HepG2 (cell line): ENCODE results near the gene ALKBH5. TPM values are rescaled to one million over a fixed set of nuclear protein-coding genes. Genes with fewer than 3 reads are reported as not detected.

Source experiments
- CBFB ChIP-seq: sonication (generic); formaldehyde crosslinking; IDR thresholded peaks from 2 replicates; pipeline ENCODE4 v1.4.0; 2020; ENCODE audit warnings: missing genetic modification reagents
- CENPBD1 ChIP-seq: sonication (generic); formaldehyde crosslinking; IDR thresholded peaks from 2 replicates; pipeline ENCODE4 v1.8.0; 2022; ENCODE audit warnings: missing genetic modification reagents, low read depth, mild to moderate bottlenecking, borderline replicate concordance
- EZH2 ChIP-seq: conservative IDR thresholded peaks from 2 replicates; pipeline ENCODE4 v1.6.1; 2012; ENCODE audit warnings: mild to moderate bottlenecking, low read depth, low read length, moderate library complexity
- FOXM1 ChIP-seq: sonication (generic); formaldehyde crosslinking; IDR thresholded peaks from 2 replicates; pipeline ENCODE4 v1.5.0; 2020; ENCODE audit warnings: missing genetic modification reagents
- FOXP1 ChIP-seq, 2 experiments: fragments of 450-650 bp in 1 of 2; IDR thresholded peaks; 2 replicates each; pipeline ENCODE4 v1.6.1; 2017 to 2018; ENCODE audit warnings: antibody characterized with exemption in 1 of 2
- IKZF4 ChIP-seq: sonication (generic); formaldehyde crosslinking; IDR thresholded peaks from 2 replicates; pipeline ENCODE4 v1.5.1; 2020; ENCODE audit warnings: borderline replicate concordance, mild to moderate bottlenecking, low read depth, missing genetic modification reagents; ENCODE audit errors: not compliant biosample characterization
- NCOR1 ChIP-seq: fragments of 200-600 bp; sonication (generic); IDR thresholded peaks from 2 replicates; pipeline ENCODE4 v1.7.0; 2017; ENCODE audit warnings: antibody characterized with exemption, low read length, borderline replicate concordance
- NFE2L2 ChIP-seq: fragments of 150-350 bp; IDR thresholded peaks from 2 replicates; pipeline ENCODE4 v1.6.1; 2014; ENCODE audit warnings: low read length
- RBAK ChIP-seq: sonication (generic); formaldehyde crosslinking; IDR thresholded peaks from 2 replicates; pipeline ENCODE4 v1.5.1; 2020; ENCODE audit warnings: mild to moderate bottlenecking, missing genetic modification reagents
- RNF2 ChIP-seq: fragments of 450-650 bp; conservative IDR thresholded peaks from 2 replicates; pipeline ENCODE4 v1.6.1; 2016; ENCODE audit warnings: low read depth
- SP1 ChIP-seq, 2 experiments: fragments of 450-650 bp in 1 of 2; sonication (generic) in 1 of 2; formaldehyde crosslinking in 1 of 2; IDR thresholded peaks; 2 replicates each; pipeline versions ENCODE4 v1.4.0 to v1.6.1; 2016 to 2020; ENCODE audit warnings: missing genetic modification reagents in 1 of 2
- TGIF2 ChIP-seq: IDR thresholded peaks from 2 replicates; pipeline ENCODE4 v1.6.1; 2016; ENCODE audit warnings: control low read depth, missing compliant biosample characterization
- ZFP91 ChIP-seq: sonication (generic); formaldehyde crosslinking; IDR thresholded peaks from 2 replicates; pipeline ENCODE4 v1.9.0; 2022; ENCODE audit warnings: missing genetic modification reagents, mild to moderate bottlenecking, borderline replicate concordance
- ZNF562 ChIP-seq: sonication (generic); formaldehyde crosslinking; IDR thresholded peaks from 2 replicates; pipeline ENCODE4 v1.8.0; 2022; ENCODE audit warnings: missing genetic modification reagents, borderline replicate concordance
- ZNF570 ChIP-seq: sonication (generic); formaldehyde crosslinking; IDR thresholded peaks from 2 replicates; pipeline ENCODE4 v1.4.0; 2020; ENCODE audit warnings: mild to moderate bottlenecking, missing genetic modification reagents, borderline replicate concordance
- ZNF580 ChIP-seq: IDR thresholded peaks from 2 replicates; pipeline ENCODE4 v1.6.1; 2016; ENCODE audit warnings: low read depth, borderline replicate concordance
- ZNF672 ChIP-seq: sonication (generic); formaldehyde crosslinking; IDR thresholded peaks from 2 replicates; pipeline ENCODE4 v1.8.1; 2022; ENCODE audit warnings: missing genetic modification reagents
- ZNF713 ChIP-seq: sonication (generic); formaldehyde crosslinking; IDR thresholded peaks from 2 replicates; pipeline ENCODE4 v1.4.0; 2020; ENCODE audit warnings: mild to moderate bottlenecking, missing genetic modification reagents
- ZNF775 ChIP-seq: sonication (generic); formaldehyde crosslinking; IDR thresholded peaks from 2 replicates; pipeline ENCODE4 v1.4.0; 2020; ENCODE audit warnings: missing genetic modification reagents, mild to moderate bottlenecking, moderate library complexity, borderline replicate concordance
- polyA plus RNA-seq, 8 experiments: library from polyadenylated mRNA; depleted of rRNA in 3 of 8; stranded (reverse) in 7 of 8; unstranded in 1 of 8; fragments of >200 nt; fragmentation: Illumina TruSeq in 4 of 8; extraction: Trizol in 4 of 8; gene quantifications; 2 replicates each; pipeline versions ENCODE4 v1.2.1 to v1.2.3, GENCODE V29; 2011 to 2016; ENCODE audit warnings: low read depth in 4 of 8, missing spikeins in 1 of 8, mixed read lengths in 1 of 8; ENCODE audit not compliant: insufficient read depth in 1 of 8
- total RNA-seq, 5 experiments: library from RNA; depleted of rRNA; stranded (reverse); fragments of >200 nt; fragmentation: Illumina TruSeq; extraction: Trizol; gene quantifications; 2 replicates each; pipeline ENCODE4 v1.2.3, GENCODE V29; 2016; ENCODE audit warnings: low read depth in 1 of 5
- TF ChIP-seq, protein P1 (sequence below): IDR thresholded peaks from 2 replicates; pipeline ENCODE4 v1.6.1; 2018; ENCODE audit warnings: missing genetic modification reagents, mild to moderate bottlenecking, missing compliant biosample characterization
- TF ChIP-seq, protein P2 (sequence below): sonication (generic); formaldehyde crosslinking; IDR thresholded peaks from 2 replicates; pipeline ENCODE4 v1.4.0; 2020; ENCODE audit warnings: missing genetic modification reagents

ALKBH5 gene
- total and polyA plus RNA-seq, 2 of the 13 experiments (the other 11 are each of a cell fraction or from before 2014, with no cell fraction given), result 68.9 to 76.9 TPM

DNA sequence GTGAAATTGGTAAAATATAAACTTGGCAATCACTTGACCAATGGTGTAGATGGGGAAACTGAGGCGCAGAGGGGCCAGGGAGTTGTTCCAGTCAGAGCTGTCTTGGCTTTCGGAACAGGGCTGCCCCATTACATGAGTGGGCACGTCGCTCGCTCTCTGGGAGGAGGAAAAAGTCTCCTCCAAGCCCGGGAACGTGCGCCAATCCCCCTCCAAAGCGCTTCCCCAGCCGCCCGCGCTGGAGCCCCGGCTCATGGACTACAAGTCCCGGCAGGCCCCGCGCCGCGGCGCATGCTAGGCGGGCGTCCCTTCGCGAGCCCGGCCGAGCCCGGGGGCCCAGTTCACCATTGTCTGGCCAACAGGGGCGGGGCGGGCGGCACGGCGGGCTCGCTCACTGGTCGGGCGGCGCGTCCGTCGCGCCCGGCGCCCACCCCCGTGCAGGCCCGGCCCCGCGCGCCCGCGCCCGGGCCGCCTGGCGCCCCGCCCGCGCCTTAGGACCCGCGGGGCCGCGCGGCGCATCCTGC, 41.6 kb downstream of the ALKBH5 start, which contains the start of gene LLGL1 (continued):
- TF ChIP-seq ZFP91 (CRISPR knock-in tag) (no peak), ZNF775 (CRISPR knock-in tag) (no peak), SP1 (IDR thresholded peaks at IDR 0.05) (no peak), SP1 (CRISPR knock-in tag; IDR thresholded peaks at IDR 0.05) (peak; percentile 62), RNF2 (no peak), ZNF570 (CRISPR knock-in tag) (no peak), NFE2L2 (no peak), CENPBD1 (CRISPR knock-in tag) (no peak), ZNF672 (no peak), FOXP1 (IDR thresholded peaks at IDR 0.05) (no peak), FOXP1 (CRISPR knock-in tag; IDR thresholded peaks at IDR 0.05) (no peak), ZNF562 (CRISPR knock-in tag) (no peak), CBFB (CRISPR knock-in tag) (0 out of 2 replicates have a peak, but pooled peaks have one; percentile 54), IKZF4 (CRISPR knock-in tag) (no peak), EZH2 (no peak), TGIF2 (CRISPR knock-in tag) (no peak), FOXM1 (CRISPR knock-in tag) (no peak), ZNF713 (CRISPR knock-in tag) (no peak), NCOR1 (no peak), RBAK (CRISPR knock-in tag) (no peak), ZNF580 (CRISPR knock-in tag) (no peak)
- TF ChIP-seq, protein P1, sequence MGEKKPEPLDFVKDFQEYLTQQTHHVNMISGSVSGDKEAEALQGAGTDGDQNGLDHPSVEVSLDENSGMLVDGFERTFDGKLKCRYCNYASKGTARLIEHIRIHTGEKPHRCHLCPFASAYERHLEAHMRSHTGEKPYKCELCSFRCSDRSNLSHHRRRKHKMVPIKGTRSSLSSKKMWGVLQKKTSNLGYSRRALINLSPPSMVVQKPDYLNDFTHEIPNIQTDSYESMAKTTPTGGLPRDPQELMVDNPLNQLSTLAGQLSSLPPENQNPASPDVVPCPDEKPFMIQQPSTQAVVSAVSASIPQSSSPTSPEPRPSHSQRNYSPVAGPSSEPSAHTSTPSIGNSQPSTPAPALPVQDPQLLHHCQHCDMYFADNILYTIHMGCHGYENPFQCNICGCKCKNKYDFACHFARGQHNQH (CRISPR knock-in tag), result no peak
- TF ChIP-seq, protein P2, sequence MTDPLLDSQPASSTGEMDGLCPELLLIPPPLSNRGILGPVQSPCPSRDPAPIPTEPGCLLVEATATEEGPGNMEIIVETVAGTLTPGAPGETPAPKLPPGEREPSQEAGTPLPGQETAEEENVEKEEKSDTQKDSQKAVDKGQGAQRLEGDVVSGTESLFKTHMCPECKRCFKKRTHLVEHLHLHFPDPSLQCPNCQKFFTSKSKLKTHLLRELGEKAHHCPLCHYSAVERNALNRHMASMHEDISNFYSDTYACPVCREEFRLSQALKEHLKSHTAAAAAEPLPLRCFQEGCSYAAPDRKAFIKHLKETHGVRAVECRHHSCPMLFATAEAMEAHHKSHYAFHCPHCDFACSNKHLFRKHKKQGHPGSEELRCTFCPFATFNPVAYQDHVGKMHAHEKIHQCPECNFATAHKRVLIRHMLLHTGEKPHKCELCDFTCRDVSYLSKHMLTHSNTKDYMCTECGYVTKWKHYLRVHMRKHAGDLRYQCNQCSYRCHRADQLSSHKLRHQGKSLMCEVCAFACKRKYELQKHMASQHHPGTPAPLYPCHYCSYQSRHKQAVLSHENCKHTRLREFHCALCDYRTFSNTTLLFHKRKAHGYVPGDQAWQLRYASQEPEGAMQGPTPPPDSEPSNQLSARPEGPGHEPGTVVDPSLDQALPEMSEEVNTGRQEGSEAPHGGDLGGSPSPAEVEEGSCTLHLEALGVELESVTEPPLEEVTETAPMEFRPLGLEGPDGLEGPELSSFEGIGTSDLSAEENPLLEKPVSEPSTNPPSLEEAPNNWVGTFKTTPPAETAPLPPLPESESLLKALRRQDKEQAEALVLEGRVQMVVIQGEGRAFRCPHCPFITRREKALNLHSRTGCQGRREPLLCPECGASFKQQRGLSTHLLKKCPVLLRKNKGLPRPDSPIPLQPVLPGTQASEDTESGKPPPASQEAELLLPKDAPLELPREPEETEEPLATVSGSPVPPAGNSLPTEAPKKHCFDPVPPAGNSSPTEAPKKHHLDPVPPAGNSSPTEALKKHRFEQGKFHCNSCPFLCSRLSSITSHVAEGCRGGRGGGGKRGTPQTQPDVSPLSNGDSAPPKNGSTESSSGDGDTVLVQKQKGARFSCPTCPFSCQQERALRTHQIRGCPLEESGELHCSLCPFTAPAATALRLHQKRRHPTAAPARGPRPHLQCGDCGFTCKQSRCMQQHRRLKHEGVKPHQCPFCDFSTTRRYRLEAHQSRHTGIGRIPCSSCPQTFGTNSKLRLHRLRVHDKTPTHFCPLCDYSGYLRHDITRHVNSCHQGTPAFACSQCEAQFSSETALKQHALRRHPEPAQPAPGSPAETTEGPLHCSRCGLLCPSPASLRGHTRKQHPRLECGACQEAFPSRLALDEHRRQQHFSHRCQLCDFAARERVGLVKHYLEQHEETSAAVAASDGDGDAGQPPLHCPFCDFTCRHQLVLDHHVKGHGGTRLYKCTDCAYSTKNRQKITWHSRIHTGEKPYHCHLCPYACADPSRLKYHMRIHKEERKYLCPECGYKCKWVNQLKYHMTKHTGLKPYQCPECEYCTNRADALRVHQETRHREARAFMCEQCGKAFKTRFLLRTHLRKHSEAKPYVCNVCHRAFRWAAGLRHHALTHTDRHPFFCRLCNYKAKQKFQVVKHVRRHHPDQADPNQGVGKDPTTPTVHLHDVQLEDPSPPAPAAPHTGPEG (CRISPR knock-in tag), result peak; percentile 98
